ENCODE results near the gene FECH. TPM values are rescaled to one million over a fixed set of nuclear protein-coding genes. Genes with fewer than 3 reads are reported as not detected.

The FECH gene
- total and polyA plus RNA-seq, 2 of the 4 experiments (the other 2 are of a cell fraction), result 32.3 to 52.2 TPM

DNA sequence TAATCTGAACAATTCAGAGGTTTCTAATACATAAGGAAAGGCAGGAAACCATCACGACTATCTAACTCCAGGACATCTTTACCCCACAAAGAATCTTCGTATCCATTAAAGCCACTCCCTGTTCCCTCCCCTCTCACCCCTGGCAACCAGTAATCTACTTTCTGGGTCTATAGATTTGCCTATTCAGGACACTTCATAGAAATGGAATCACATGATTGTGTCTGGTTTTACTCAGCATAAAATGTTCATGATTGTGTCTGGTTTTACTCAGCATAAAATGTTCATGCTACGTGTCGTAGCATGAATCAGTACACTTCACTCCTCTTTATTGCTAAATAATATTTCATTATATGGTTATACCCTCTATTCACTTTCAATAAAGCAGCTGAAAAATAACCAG lies 11.6 kb downstream of the FECH start:
- in situ Hi-C loops (cut with MboI; ENCODE audit: low sequenced_read_pairs), result no loop called here
- no CpG with 5 or more reads among the region's 4 CpGs for WGBS, 2 experiments (ENCODE audit: extremely low coverage in 2 of 2, insufficient read length in 1 of 2)
- ChIA-PET POLR2A (ENCODE audit: unreplicated experiment) (no interaction called here), CTCF (interaction anchor here (0.6 kb wide), 1 partner anchor 568 kb away, joined by 3 read pairs; no protein-coding TSS in a partner anchor)
- no peaks in the 10 kb centered on the region for H3K4me1 ChIP-seq (ENCODE audit: control insufficient read depth, insufficient read depth, low read length)
- no peaks in the 10 kb centered on the region; a peak in 1 of 4 replicates for H3K79me1 ChIP-seq (ENCODE audit: low read depth in 1 of 2, low read length in 2 of 2)
- no peaks in the 10 kb centered on the region for H3K9me1 ChIP-seq (ENCODE audit: insufficient read depth, low read length)
- no peak overlapping the region for H3K4ac ChIP-seq (ENCODE audit: low read depth, low read length)
- no TSS peak for BruUV-seq (replicated peaks)
- H3K23ac ChIP-seq (ENCODE audit: low read depth, low read length), result no peak overlapping the region
- no peak overlapping the region for H2BK120ac ChIP-seq (ENCODE audit: low read depth, low read length)
- H4K5ac ChIP-seq (ENCODE audit: low read depth, low read length), result no peak overlapping the region
- ATAC-seq (ENCODE audit: low read depth) (no peak), DNase-seq (no peak)
- H3K9ac ChIP-seq (ENCODE audit: low read depth, low read length), result no peak overlapping the region
- no peak overlapping the region for H3K18ac ChIP-seq (ENCODE audit: low read depth, low read length)
- dilution Hi-C loops (cut with HindIII; ENCODE audit: low sequenced_read_pairs, unreplicated experiment), result no loop called here
- H2AFZ ChIP-seq (replicated peaks; ENCODE audit: low read length, poor library complexity), result no peak overlapping the region
- H3K56ac ChIP-seq (ENCODE audit: extremely low read depth, insufficient read depth, low read length), result no peak overlapping the region
- no peak overlapping the region for H3K14ac ChIP-seq (replicated peaks; ENCODE audit: low read depth, low read length)
- H3K9me3 ChIP-seq (ENCODE audit: control insufficient read depth, insufficient read depth, low read length), result no peaks in the 10 kb centered on the region
- H2BK5ac ChIP-seq (ENCODE audit: low read depth, low read length, poor library complexity, severe bottlenecking), result no peak overlapping the region
- intact Hi-C loops (cut with micrococcal nuclease), result no loop called here
- H2AK9ac ChIP-seq (replicated peaks; ENCODE audit: low read depth, low read length, poor library complexity), result no peak overlapping the region
- H3K36me3 ChIP-seq (ENCODE audit: control insufficient read depth, insufficient read depth, low read length), result peaks cover 43% of the 10 kb centered on the region
- no peak overlapping the region for H2BK20ac ChIP-seq (ENCODE audit: low read depth, low read length)
- H4K8ac ChIP-seq (ENCODE audit: low read depth in 2 of 2, low read length in 2 of 2), result no peak overlapping the region
- H2AK5ac ChIP-seq (ENCODE audit: low read depth, low read length), result no peak overlapping the region
- H4K20me1 ChIP-seq (ENCODE audit: insufficient read depth, low read length), result no peaks in the 10 kb centered on the region
- H3K27me3 ChIP-seq (ENCODE audit: control insufficient read depth, insufficient read depth, low read length), result no peaks in the 10 kb centered on the region
- H4K91ac ChIP-seq (ENCODE audit: insufficient read depth, low read depth, low read length), result no peak overlapping the region
- no peak overlapping the region for H3K4me3 ChIP-seq (ENCODE audit: insufficient read depth, low read depth, low read length)
- no peak overlapping the region for H2BK15ac ChIP-seq (ENCODE audit: low read depth, low read length)
- TF ChIP-seq, protein P1, sequence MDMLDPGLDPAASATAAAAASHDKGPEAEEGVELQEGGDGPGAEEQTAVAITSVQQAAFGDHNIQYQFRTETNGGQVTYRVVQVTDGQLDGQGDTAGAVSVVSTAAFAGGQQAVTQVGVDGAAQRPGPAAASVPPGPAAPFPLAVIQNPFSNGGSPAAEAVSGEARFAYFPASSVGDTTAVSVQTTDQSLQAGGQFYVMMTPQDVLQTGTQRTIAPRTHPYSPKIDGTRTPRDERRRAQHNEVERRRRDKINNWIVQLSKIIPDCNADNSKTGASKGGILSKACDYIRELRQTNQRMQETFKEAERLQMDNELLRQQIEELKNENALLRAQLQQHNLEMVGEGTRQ (IDR thresholded peaks at IDR 0.05; ENCODE audit: low read depth, low read length), result no peak
- TF ChIP-seq MAZ (IDR thresholded peaks at IDR 0.05; ENCODE audit: borderline replicate concordance, low read depth, low read length) (no peak), RFX5 (IDR thresholded peaks at IDR 0.05; ENCODE audit: low read depth, low read length) (no peak), POLR2A (IDR thresholded peaks at IDR 0.05; ENCODE audit: low read depth, low read length) (no peak), MXI1 (IDR thresholded peaks at IDR 0.05; ENCODE audit: borderline replicate concordance, low read depth, low read length) (no peak), RAD21 (IDR thresholded peaks at IDR 0.05; ENCODE audit: low read length) (no peak), CEBPB (IDR thresholded peaks at IDR 0.05; ENCODE audit: low read depth, low read length) (no peak)
- TF ChIP-seq, protein P2, sequence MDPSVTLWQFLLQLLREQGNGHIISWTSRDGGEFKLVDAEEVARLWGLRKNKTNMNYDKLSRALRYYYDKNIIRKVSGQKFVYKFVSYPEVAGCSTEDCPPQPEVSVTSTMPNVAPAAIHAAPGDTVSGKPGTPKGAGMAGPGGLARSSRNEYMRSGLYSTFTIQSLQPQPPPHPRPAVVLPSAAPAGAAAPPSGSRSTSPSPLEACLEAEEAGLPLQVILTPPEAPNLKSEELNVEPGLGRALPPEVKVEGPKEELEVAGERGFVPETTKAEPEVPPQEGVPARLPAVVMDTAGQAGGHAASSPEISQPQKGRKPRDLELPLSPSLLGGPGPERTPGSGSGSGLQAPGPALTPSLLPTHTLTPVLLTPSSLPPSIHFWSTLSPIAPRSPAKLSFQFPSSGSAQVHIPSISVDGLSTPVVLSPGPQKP (IDR thresholded peaks at IDR 0.05; ENCODE audit: borderline replicate concordance, low read depth, low read length), result no peak
- TF ChIP-seq, protein P3, sequence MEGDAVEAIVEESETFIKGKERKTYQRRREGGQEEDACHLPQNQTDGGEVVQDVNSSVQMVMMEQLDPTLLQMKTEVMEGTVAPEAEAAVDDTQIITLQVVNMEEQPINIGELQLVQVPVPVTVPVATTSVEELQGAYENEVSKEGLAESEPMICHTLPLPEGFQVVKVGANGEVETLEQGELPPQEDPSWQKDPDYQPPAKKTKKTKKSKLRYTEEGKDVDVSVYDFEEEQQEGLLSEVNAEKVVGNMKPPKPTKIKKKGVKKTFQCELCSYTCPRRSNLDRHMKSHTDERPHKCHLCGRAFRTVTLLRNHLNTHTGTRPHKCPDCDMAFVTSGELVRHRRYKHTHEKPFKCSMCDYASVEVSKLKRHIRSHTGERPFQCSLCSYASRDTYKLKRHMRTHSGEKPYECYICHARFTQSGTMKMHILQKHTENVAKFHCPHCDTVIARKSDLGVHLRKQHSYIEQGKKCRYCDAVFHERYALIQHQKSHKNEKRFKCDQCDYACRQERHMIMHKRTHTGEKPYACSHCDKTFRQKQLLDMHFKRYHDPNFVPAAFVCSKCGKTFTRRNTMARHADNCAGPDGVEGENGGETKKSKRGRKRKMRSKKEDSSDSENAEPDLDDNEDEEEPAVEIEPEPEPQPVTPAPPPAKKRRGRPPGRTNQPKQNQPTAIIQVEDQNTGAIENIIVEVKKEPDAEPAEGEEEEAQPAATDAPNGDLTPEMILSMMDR (conservative IDR thresholded peaks at IDR 0.05; ENCODE audit: low read depth, low read length), result no peak
- no peak overlapping the region for H3K4me2 ChIP-seq (ENCODE audit: low read depth, low read length)
- H3K27ac ChIP-seq (ENCODE audit: insufficient read depth, low read length), result no peak overlapping the region
